SK-N-SH treated with all-trans-retinoic acid at 6 μM for 48 hours (cell line): ENCODE measurements around the gene ZNF768.

Experiments used
- ATAC-seq: fragments of 200-7000 bp; cut with Tn5 transposase; 3 replicates; pipeline ENCODE4 v1.9.1; 2020; ENCODE audit warnings: mild to moderate bottlenecking, moderate library complexity
- ARNTL ChIP-seq: fragments of 450-650 bp; formaldehyde crosslinking; IDR thresholded peaks from 2 replicates; pipeline ENCODE4 v1.5.0; 2020; ENCODE audit warnings: low read depth, mild to moderate bottlenecking, moderate library complexity, borderline replicate concordance
- BACH2 ChIP-seq: fragments of 250-450 bp; sonication (Bioruptor Pico); IDR thresholded peaks from 2 replicates; pipeline ENCODE4 v1.9.0; 2021; ENCODE audit warnings: mild to moderate bottlenecking, borderline replicate concordance
- CSDC2 ChIP-seq: fragments of 250-450 bp; sonication (Bioruptor Pico); IDR thresholded peaks from 2 replicates; pipeline ENCODE4 v1.5.0; 2020; ENCODE audit warnings: mild to moderate bottlenecking, moderate library complexity
- ESRRG ChIP-seq: fragments of 250-450 bp; sonication (Bioruptor Pico); IDR thresholded peaks from 2 replicates; pipeline ENCODE4 v1.6.1; 2021; ENCODE audit warnings: mild to moderate bottlenecking
- ISL1 ChIP-seq: fragments of 250-450 bp; sonication (Bioruptor Pico); IDR thresholded peaks from 2 replicates; pipeline ENCODE4 v2.1.2; 2022; ENCODE audit warnings: mild to moderate bottlenecking, moderate library complexity
- OSR1 ChIP-seq: fragments of 250-450 bp; sonication (Bioruptor Pico); IDR thresholded peaks from 2 replicates; pipeline ENCODE4 v1.8.0; 2022; ENCODE audit warnings: moderate library complexity, mild to moderate bottlenecking, inconsistent platforms
- PPARA ChIP-seq: fragments of 250-450 bp; sonication (Bioruptor Pico); IDR thresholded peaks from 2 replicates; pipeline ENCODE4 v1.5.0; 2020; ENCODE audit warnings: mild to moderate bottlenecking, borderline replicate concordance
- SNAI2 ChIP-seq: fragments of 250-450 bp; sonication (Bioruptor Pico); IDR thresholded peaks from 2 replicates; pipeline ENCODE4 v1.5.0; 2020; ENCODE audit warnings: mild to moderate bottlenecking, moderate library complexity
- TCF4 ChIP-seq: fragments of 250-450 bp; sonication (Bioruptor Pico); IDR thresholded peaks from 2 replicates; pipeline ENCODE4 v1.8.0; 2021; ENCODE audit warnings: mild to moderate bottlenecking, moderate library complexity, borderline replicate concordance
- ZC3H10 ChIP-seq: fragments of 250-450 bp; sonication (Bioruptor Pico); IDR thresholded peaks from 2 replicates; pipeline ENCODE4 v1.5.1; 2021; ENCODE audit warnings: mild to moderate bottlenecking, moderate library complexity
- ZNF565 ChIP-seq: fragments of 450-650 bp; formaldehyde crosslinking; conservative IDR thresholded peaks from 2 replicates; pipeline ENCODE4 v1.5.0; 2020; ENCODE audit warnings: low read depth, mild to moderate bottlenecking, moderate library complexity
- TF ChIP-seq, protein P1 (sequence below): fragments of 250-450 bp; sonication (Bioruptor Pico); IDR thresholded peaks from 2 replicates; pipeline ENCODE4 v1.8.0; 2020; ENCODE audit warnings: mild to moderate bottlenecking, moderate library complexity, borderline replicate concordance
- TF ChIP-seq, protein P2 (sequence below): fragments of 250-450 bp; sonication (Bioruptor Pico); IDR thresholded peaks from 2 replicates; pipeline ENCODE4 v1.5.0; 2020; ENCODE audit warnings: mild to moderate bottlenecking, moderate library complexity
- TF ChIP-seq, protein P3 (sequence below): fragments of 250-450 bp; sonication (Bioruptor Pico); IDR thresholded peaks from 2 replicates; pipeline ENCODE4 v1.8.0; 2021; ENCODE audit warnings: low read depth, mild to moderate bottlenecking, moderate library complexity, borderline replicate concordance
- TF ChIP-seq, protein P4 (sequence below): fragments of 250-450 bp; sonication (Bioruptor Pico); IDR thresholded peaks from 2 replicates; pipeline ENCODE4 v1.5.1; 2020; ENCODE audit warnings: low read depth, mild to moderate bottlenecking, moderate library complexity

Gene ZNF768

DNA sequence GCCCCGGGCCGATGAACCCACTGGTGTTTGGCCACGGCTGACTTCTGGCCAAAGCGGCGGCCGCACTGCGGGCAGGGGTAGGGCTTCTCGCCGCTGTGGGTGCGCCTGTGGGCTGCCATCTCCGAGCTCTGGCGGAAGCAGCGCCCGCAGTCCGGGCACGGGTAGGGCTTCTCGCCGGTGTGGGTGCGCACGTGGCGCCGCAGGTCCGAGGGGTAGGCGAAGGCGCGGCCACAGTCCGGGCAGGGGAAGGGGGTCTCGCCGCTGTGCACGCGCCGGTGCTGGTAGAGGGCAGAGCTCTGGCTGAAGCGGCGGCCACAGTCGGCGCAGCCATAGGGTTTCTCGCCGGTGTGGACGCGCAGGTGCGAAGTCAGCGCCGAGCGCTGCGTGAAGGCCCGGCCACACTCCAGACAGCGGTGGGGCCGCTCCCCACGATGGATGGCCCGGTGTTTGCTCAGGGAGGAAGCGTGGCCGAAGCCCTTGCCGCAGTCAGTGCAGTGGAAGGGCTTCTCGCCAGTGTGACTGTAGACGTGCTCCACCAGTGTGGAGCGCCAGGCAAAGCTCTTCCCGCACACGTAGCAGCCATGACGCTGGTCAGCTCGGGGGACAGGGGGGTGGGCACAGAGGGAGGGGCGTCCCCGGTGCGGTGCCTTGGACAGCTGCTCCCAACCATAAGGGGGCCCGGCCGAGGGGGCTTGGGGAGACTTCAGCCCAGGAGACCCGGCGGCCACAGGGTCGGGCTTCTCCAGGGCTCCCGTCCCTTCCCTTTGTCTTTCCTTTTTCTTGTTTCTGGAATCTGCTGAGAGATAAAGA lies 29.2 kb upstream of the ZNF768 start (continued):
- TF ChIP-seq, protein P1, sequence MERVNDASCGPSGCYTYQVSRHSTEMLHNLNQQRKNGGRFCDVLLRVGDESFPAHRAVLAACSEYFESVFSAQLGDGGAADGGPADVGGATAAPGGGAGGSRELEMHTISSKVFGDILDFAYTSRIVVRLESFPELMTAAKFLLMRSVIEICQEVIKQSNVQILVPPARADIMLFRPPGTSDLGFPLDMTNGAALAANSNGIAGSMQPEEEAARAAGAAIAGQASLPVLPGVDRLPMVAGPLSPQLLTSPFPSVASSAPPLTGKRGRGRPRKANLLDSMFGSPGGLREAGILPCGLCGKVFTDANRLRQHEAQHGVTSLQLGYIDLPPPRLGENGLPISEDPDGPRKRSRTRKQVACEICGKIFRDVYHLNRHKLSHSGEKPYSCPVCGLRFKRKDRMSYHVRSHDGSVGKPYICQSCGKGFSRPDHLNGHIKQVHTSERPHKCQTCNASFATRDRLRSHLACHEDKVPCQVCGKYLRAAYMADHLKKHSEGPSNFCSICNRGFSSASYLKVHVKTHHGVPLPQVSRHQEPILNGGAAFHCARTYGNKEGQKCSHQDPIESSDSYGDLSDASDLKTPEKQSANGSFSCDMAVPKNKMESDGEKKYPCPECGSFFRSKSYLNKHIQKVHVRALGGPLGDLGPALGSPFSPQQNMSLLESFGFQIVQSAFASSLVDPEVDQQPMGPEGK (CRISPR knock-in tag): no peak
- TF ChIP-seq, protein P2, sequence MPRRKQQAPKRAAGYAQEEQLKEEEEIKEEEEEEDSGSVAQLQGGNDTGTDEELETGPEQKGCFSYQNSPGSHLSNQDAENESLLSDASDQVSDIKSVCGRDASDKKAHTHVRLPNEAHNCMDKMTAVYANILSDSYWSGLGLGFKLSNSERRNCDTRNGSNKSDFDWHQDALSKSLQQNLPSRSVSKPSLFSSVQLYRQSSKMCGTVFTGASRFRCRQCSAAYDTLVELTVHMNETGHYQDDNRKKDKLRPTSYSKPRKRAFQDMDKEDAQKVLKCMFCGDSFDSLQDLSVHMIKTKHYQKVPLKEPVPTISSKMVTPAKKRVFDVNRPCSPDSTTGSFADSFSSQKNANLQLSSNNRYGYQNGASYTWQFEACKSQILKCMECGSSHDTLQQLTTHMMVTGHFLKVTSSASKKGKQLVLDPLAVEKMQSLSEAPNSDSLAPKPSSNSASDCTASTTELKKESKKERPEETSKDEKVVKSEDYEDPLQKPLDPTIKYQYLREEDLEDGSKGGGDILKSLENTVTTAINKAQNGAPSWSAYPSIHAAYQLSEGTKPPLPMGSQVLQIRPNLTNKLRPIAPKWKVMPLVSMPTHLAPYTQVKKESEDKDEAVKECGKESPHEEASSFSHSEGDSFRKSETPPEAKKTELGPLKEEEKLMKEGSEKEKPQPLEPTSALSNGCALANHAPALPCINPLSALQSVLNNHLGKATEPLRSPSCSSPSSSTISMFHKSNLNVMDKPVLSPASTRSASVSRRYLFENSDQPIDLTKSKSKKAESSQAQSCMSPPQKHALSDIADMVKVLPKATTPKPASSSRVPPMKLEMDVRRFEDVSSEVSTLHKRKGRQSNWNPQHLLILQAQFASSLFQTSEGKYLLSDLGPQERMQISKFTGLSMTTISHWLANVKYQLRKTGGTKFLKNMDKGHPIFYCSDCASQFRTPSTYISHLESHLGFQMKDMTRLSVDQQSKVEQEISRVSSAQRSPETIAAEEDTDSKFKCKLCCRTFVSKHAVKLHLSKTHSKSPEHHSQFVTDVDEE (CRISPR knock-in tag): no peak

DNA sequence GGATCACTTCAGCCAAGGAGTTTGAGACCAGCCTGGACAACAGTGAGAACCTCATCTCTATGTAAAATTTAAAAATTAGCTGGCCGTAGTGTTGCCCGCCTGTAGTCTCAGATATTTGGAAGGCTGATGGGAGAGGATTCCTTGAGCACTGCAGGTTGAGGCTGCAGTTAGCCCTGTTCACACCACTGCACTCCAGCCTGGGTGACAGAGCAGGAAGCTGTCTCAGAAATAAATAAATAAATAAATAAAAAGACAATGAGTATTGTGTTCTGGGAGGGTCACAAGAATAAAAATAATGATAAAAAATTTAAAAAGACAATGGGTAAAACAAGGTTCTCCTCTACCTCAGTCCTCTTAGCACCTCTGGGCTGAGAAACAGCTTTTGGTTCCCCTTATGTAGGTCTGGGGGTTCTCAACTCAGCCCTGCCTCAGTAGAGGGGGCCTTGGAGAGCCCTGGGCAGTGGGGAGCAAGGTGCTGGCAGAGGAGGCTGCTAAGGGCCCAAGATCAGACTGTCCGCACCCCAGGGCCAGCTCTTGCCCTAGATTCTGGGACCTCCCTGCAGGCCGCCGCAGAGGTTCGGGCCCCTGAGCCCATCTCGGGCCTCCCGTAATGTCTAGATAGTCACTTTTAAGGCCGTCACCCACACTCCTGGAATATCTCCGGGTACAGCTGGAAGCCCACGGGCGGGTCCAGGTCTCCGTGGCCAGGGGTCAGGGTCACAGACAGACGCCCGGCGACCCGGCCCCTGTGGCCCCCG lies 28.4 kb upstream of the ZNF768 start:
- TF ChIP-seq, protein P2 (CRISPR knock-in tag): no peak
- no peak for TF ChIP-seq ISL1 (CRISPR knock-in tag)
- TF ChIP-seq, protein P1 (CRISPR knock-in tag): no peak
- no peak for TF ChIP-seq SNAI2 (CRISPR knock-in tag)
- TF ChIP-seq, protein P3, sequence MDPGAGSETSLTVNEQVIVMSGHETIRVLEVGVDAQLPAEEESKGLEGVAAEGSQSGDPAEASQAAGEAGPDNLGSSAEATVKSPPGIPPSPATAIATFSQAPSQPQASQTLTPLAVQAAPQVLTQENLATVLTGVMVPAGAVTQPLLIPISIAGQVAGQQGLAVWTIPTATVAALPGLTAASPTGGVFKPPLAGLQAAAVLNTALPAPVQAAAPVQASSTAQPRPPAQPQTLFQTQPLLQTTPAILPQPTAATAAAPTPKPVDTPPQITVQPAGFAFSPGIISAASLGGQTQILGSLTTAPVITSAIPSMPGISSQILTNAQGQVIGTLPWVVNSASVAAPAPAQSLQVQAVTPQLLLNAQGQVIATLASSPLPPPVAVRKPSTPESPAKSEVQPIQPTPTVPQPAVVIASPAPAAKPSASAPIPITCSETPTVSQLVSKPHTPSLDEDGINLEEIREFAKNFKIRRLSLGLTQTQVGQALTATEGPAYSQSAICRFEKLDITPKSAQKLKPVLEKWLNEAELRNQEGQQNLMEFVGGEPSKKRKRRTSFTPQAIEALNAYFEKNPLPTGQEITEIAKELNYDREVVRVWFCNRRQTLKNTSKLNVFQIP: no peak
- TF ChIP-seq PPARA (CRISPR knock-in tag): no peak
- no peak for TF ChIP-seq BACH2 (CRISPR knock-in tag)
- no peak for TF ChIP-seq TCF4 (CRISPR knock-in tag)
- TF ChIP-seq ZNF565 (CRISPR knock-in tag): no peak
- TF ChIP-seq ZC3H10: no peak
- no peak for TF ChIP-seq ARNTL (CRISPR knock-in tag)
- no peak for ATAC-seq

DNA sequence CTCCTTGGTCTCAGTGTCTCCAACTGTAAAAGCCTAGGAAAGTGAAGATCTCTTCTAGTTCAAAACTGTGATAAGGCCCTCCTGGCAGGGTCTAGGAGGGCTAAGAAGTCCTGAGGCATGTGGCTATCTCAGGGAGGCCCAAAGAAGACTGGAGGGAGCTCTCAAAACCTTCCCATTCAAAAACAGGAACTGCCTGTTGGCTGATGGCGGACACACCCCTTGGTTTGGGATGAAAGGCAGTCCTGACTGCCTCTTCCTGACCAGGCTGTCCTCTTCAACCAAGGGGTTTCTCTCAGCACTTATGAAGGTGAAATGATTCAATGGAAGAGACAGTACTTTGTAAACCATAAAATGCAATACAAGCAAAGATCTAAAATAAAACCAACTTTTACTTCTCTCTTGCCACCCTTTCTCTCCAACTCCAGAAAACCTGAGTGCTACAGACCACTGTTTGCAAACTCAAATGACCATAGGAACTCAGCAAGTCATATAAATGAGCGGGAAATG lies 27.1 kb upstream of the ZNF768 start:
- no peak for ATAC-seq
- no peak for TF ChIP-seq BACH2 (CRISPR knock-in tag)
- TF ChIP-seq, protein P4, sequence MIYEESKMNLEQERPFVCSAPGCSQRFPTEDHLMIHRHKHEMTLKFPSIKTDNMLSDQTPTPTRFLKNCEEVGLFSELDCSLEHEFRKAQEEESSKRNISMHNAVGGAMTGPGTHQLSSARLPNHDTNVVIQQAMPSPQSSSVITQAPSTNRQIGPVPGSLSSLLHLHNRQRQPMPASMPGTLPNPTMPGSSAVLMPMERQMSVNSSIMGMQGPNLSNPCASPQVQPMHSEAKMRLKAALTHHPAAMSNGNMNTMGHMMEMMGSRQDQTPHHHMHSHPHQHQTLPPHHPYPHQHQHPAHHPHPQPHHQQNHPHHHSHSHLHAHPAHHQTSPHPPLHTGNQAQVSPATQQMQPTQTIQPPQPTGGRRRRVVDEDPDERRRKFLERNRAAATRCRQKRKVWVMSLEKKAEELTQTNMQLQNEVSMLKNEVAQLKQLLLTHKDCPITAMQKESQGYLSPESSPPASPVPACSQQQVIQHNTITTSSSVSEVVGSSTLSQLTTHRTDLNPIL (CRISPR knock-in tag): no peak
- TF ChIP-seq ESRRG (CRISPR knock-in tag): no peak
- no peak for TF ChIP-seq PPARA (CRISPR knock-in tag)
- no peak for TF ChIP-seq TCF4 (CRISPR knock-in tag)
- no peak for TF ChIP-seq OSR1 (CRISPR knock-in tag)
- no peak for TF ChIP-seq CSDC2 (CRISPR knock-in tag)
- no peak for TF ChIP-seq ZNF565 (CRISPR knock-in tag)
- no peak for TF ChIP-seq ARNTL (CRISPR knock-in tag)
